ENCODE measurements around the gene GAGE12J.
"Not testable (repeated sequence)": the region's sequence is repeated elsewhere in the genome, so short reads cannot be mapped to it uniquely, and the experiment has no call there.

- TF ChIP-seq POLR2A, POU2F2, TAF1, SPI1 (IDR thresholded peaks at IDR 0.05; ENCODE audit: low read depth, low read length): not testable (repeated sequence)
Measured at GRCh38 chrX:49330421-49330820, 8.6 kb downstream of the GAGE12J start.
